NCI-H1105 (cell line): ENCODE data around the gene PARP9.
"Not testable (repeated sequence)": the region's sequence is repeated elsewhere in the genome, so short reads cannot be mapped to it uniquely, and the experiment has no call there.

Experiments used
- DNase-seq: peaks from one replicate; lab custom pipeline; 2025; lab: John Stamatoyannopoulos, UW

PARP9 gene

GRCh38 chr3:122576174-122576940 lies 12.3 kb upstream of the PARP9 start:
- no peak for DNase-seq

GRCh38 chr3:122572940-122573412 lies 8.9 kb upstream of the PARP9 start:
- DNase-seq, result no peak

GRCh38 chr3:122568755-122569154 lies 4.7 kb upstream of the PARP9 start:
- no peak for DNase-seq

- not testable (repeated sequence) for DNase-seq
Measured at GRCh38 chr3:122568131-122568530, 4.0 kb upstream of the PARP9 start.

GRCh38 chr3:122563717-122564025 lies 429 bp downstream of the PARP9 start:
- no peak for DNase-seq

GRCh38 chr3:122562923-122563716 lies 980 bp downstream of the PARP9 start:
- no peak for DNase-seq

GRCh38 chr3:122560680-122561079 lies 3.4 kb downstream of the PARP9 start:
- DNase-seq, result peak; percentile 58

- no peak for DNase-seq
Measured at GRCh38 chr3:122559906-122560305, 4.2 kb downstream of the PARP9 start.

- no peak for DNase-seq
Measured at GRCh38 chr3:122558605-122559004, 5.5 kb downstream of the PARP9 start.

GRCh38 chr3:122557356-122557755 lies 6.7 kb downstream of the PARP9 start:
- DNase-seq, result no peak

- no peak for DNase-seq
Measured at GRCh38 chr3:122555275-122556071, 8.6 kb downstream of the PARP9 start.

GRCh38 chr3:122553171-122553570 lies 10.9 kb downstream of the PARP9 start:
- no peak for DNase-seq

- no peak for DNase-seq
Measured at GRCh38 chr3:122548619-122549018, 15.5 kb downstream of the PARP9 start.

- DNase-seq, result no peak
Measured at GRCh38 chr3:122548076-122548475, 16.0 kb downstream of the PARP9 start.

GRCh38 chr3:122546151-122546550 lies 17.9 kb downstream of the PARP9 start:
- no peak for DNase-seq

GRCh38 chr3:122538956-122539490 lies 25.1 kb downstream of the PARP9 start:
- no peak for DNase-seq

GRCh38 chr3:122536632-122537001 lies 27.5 kb downstream of the PARP9 start:
- no peak for DNase-seq

GRCh38 chr3:122535964-122536631 lies 28.0 kb downstream of the PARP9 start:
- DNase-seq, result no peak

GRCh38 chr3:122533931-122534334 lies 30.2 kb downstream of the PARP9 start:
- no peak for DNase-seq

- DNase-seq, result no peak
Measured at GRCh38 chr3:122533480-122533879, 30.6 kb downstream of the PARP9 start.

- DNase-seq, result no peak
Measured at GRCh38 chr3:122530164-122530563, 33.9 kb downstream of the PARP9 start.

- DNase-seq, result no peak
Measured at GRCh38 chr3:122523317-122523716, 40.8 kb downstream of the PARP9 start.
